Ascending aorta (tissue), 2 donors: Measurements from ENCODE around the gene LAMA5. TPM values are rescaled to one million over a fixed set of nuclear protein-coding genes. Genes with fewer than 3 reads are reported as not detected.

ENCODE experiments used
- DNase-seq, 2 donors: peaks; one replicate each; pipeline ENCODE4 v3.0.0-alpha.2; 2019; ENCODE audit warnings: low spot score in 2 of 2
- H3K27ac ChIP-seq, 2 donors: fragments of 200-600 bp; sonication (generic); one replicate each; pipeline ENCODE4 v1.5.1; 2016 to 2017; ENCODE audit warnings: mild to moderate bottlenecking in 1 of 2
- H3K27me3 ChIP-seq: fragments of 200-600 bp; sonication (generic); one replicate; pipeline ENCODE4 v1.5.1; 2017
- H3K36me3 ChIP-seq, 2 donors: fragments of 200-600 bp; sonication (generic); one replicate each; pipeline ENCODE4 v1.5.1; 2016
- H3K4me1 ChIP-seq, 2 donors: fragments of 200-600 bp; sonication (generic); one replicate each; pipeline ENCODE4 v1.5.1; 2016 to 2017; ENCODE audit warnings: mild to moderate bottlenecking in 1 of 2
- H3K4me3 ChIP-seq, 2 donors: fragments of 200-600 bp; sonication (generic); one replicate each; pipeline ENCODE4 v1.5.1; 2016 to 2017; ENCODE audit warnings: mild to moderate bottlenecking in 1 of 2
- H3K9me3 ChIP-seq, 2 donors: fragments of 200-600 bp; sonication (generic); one replicate each; pipeline ENCODE4 v1.5.1; 2016
- CTCF ChIP-seq, 3 experiments: fragments of 200-600 bp in 2 of 3; fragments of 450-650 bp in 1 of 3; sonication (generic) in 2 of 3; IDR thresholded peaks; one replicate each; pipeline ENCODE4 v1.5.1; 2016 to 2019; ENCODE audit warnings: antibody characterized with exemption in 3 of 3, mild to moderate bottlenecking in 1 of 3, moderate library complexity in 1 of 3
- intact Hi-C: fragments of 100-400 bp; cut with DNase I; formaldehyde crosslinking; loops from one replicate; pipeline ENCODE4 v1.15.1; 2023
- total RNA-seq: library from RNA; depleted of rRNA; stranded (reverse); fragments of >200 nt; gene quantifications from one replicate; pipeline ENCODE4 v1.1.0, GENCODE V29; 2016

LAMA5 gene
- total RNA-seq, 1 donor from 2014 or later, result 469 TPM

- Histone ChIP-seq H3K27me3 (no peaks in the 10 kb centered on the region), H3K9me3 (no peaks in the 10 kb centered on the region), H3K36me3 (peaks cover 27 to 58% of the 10 kb centered on the region in 2 donors), H3K4me1 (peaks cover 7 to 9% of the 10 kb centered on the region in 2 donors), H3K27ac (no peak overlapping the region), H3K4me3 (no peak overlapping the region)
- DNase-seq, result no peak
- TF ChIP-seq CTCF (IDR thresholded peaks at IDR 0.05), result no peak
- intact Hi-C loops, result no loop called here
These were observed 24.3 kb upstream of the LAMA5 start for GRCh38 chr20:62391165-62392076.

- Histone ChIP-seq H3K9me3 (no peaks in the 10 kb centered on the region), H3K36me3 (peaks cover 24 to 53% of the 10 kb centered on the region in 2 donors), H3K4me1 (peaks cover 12 to 15% of the 10 kb centered on the region in 2 donors), H3K27me3 (no peaks in the 10 kb centered on the region), H3K4me3 (no peak overlapping the region), H3K27ac (no peak overlapping the region)
- intact Hi-C loops, result no loop called here
- DNase-seq, result no peak
- TF ChIP-seq CTCF (IDR thresholded peaks at IDR 0.05), result no peak
These were observed 23.4 kb upstream of the LAMA5 start for GRCh38 chr20:62390317-62391164.

GRCh38 chr20:62389601-62390087 lies 22.5 kb upstream of the LAMA5 start:
- Histone ChIP-seq H3K4me1 (peaks cover 12 to 15% of the 10 kb centered on the region in 2 donors), H3K27ac (no peak overlapping the region), H3K36me3 (peaks cover 24 to 45% of the 10 kb centered on the region in 2 donors), H3K9me3 (no peaks in the 10 kb centered on the region), H3K27me3 (no peaks in the 10 kb centered on the region), H3K4me3 (no peak overlapping the region)
- no peak for TF ChIP-seq CTCF (IDR thresholded peaks at IDR 0.05)
- intact Hi-C loops, result loop anchor here (5.0 to 10.0 kb wide), 2 partner anchors 205 to 408 kb away; partner anchors contain the start of genes MRGBP and MTG2
- no peak for DNase-seq

GRCh38 chr20:62388839-62389600 lies 21.9 kb upstream of the LAMA5 start:
- DNase-seq, result no peak
- Histone ChIP-seq H3K27me3 (no peaks in the 10 kb centered on the region), H3K9me3 (no peaks in the 10 kb centered on the region), H3K4me3 (no peak overlapping the region), H3K4me1 (peaks cover 12 to 15% of the 10 kb centered on the region in 2 donors), H3K36me3 (peaks cover 20 to 39% of the 10 kb centered on the region in 2 donors), H3K27ac (no peak overlapping the region)
- intact Hi-C loops, result loop anchor here (5.0 to 10.0 kb wide), 2 partner anchors 204 to 408 kb away; partner anchors contain the start of genes MRGBP and MTG2
- no peak for TF ChIP-seq CTCF (IDR thresholded peaks at IDR 0.05)
